ENCODE results near the gene DENND4C.

Gene DENND4C

GRCh38 chr9:19408316-19408692 is 177.8 kb downstream of the DENND4C start:
- no peak overlapping the region for H3K27ac ChIP-seq (ENCODE audit: low read length)
- DNase-seq, result no peak
- peaks cover 20% of the 10 kb centered on the region for H3K4me1 ChIP-seq (ENCODE audit: insufficient read depth, low read length)
- peak overlapping the region; percentile 92 for H3K4me2 ChIP-seq (ENCODE audit: insufficient read depth, low read length)
- H3K79me2 ChIP-seq (ENCODE audit: insufficient read depth, low read length), result no peaks in the 10 kb centered on the region
- H3K9me3 ChIP-seq (ENCODE audit: insufficient read depth, low read length, severe bottlenecking), result no peaks in the 10 kb centered on the region
- peak overlapping the region in 1 of 2 experiments; percentile 81; a peak in 2 of 4 replicates for H3K4me3 ChIP-seq (ENCODE audit: low read depth in 1 of 2, low read length in 2 of 2)
- H3K9ac ChIP-seq (ENCODE audit: low read depth, low read length), result peak overlapping the region; percentile 64; the same call in 1 of the 2 replicates
- ATAC-seq (ENCODE audit: insufficient read depth, low read depth), result no peak
- no peak for TF ChIP-seq CTCF (IDR thresholded peaks at IDR 0.05; ENCODE audit: borderline replicate concordance, extremely low read depth, low read length, poor library complexity, severe bottlenecking)
- no peak for TF ChIP-seq EZH2 (IDR thresholded peaks at IDR 0.05; ENCODE audit: borderline replicate concordance, low read depth, low read length, severe bottlenecking)
- no peaks in the 10 kb centered on the region for H4K20me1 ChIP-seq (ENCODE audit: insufficient read depth, low read length)
- H2AFZ ChIP-seq (ENCODE audit: low read depth, low read length), result peak overlapping the region; percentile 38
- H3K27me3 ChIP-seq (ENCODE audit: insufficient read depth, low read length, poor library complexity), result no peaks in the 10 kb centered on the region
- H3K36me3 ChIP-seq (ENCODE audit: insufficient read depth, low read length), result no peaks in the 10 kb centered on the region

- H3K4me1 ChIP-seq (ENCODE audit: insufficient read depth, low read length), result peaks cover 20% of the 10 kb centered on the region
- no peaks in the 10 kb centered on the region for H3K36me3 ChIP-seq (ENCODE audit: insufficient read depth, low read length)
- DNase-seq (peak; percentile 95), ATAC-seq (ENCODE audit: insufficient read depth, low read depth) (peak; percentile 90)
- TF ChIP-seq CTCF (IDR thresholded peaks at IDR 0.05; ENCODE audit: borderline replicate concordance, extremely low read depth, low read length, poor library complexity, severe bottlenecking), result peak; percentile 30
- no peak for TF ChIP-seq EZH2 (IDR thresholded peaks at IDR 0.05; ENCODE audit: borderline replicate concordance, low read depth, low read length, severe bottlenecking)
- H3K4me3 ChIP-seq (ENCODE audit: low read depth in 1 of 2, low read length in 2 of 2), result peak within 1 kb of the TSS; percentile 35 to 81; a peak in 3 of 4 replicates
- no peaks in the 10 kb centered on the region for H3K79me2 ChIP-seq (ENCODE audit: insufficient read depth, low read length)
- peak within 1 kb of the TSS; percentile 78 for H3K27ac ChIP-seq (ENCODE audit: low read length)
- no peaks in the 10 kb centered on the region for H4K20me1 ChIP-seq (ENCODE audit: insufficient read depth, low read length)
- peak within 1 kb of the TSS; percentile 64 for H3K9ac ChIP-seq (ENCODE audit: low read depth, low read length)
- no peaks in the 10 kb centered on the region for H3K9me3 ChIP-seq (ENCODE audit: insufficient read depth, low read length, severe bottlenecking)
- no peaks in the 10 kb centered on the region for H3K27me3 ChIP-seq (ENCODE audit: insufficient read depth, low read length, poor library complexity)
- peak within 1 kb of the TSS; percentile 75 for H2AFZ ChIP-seq (ENCODE audit: low read depth, low read length)
- H3K4me2 ChIP-seq (ENCODE audit: insufficient read depth, low read length), result peak within 1 kb of the TSS; percentile 92
Measured at GRCh38 chr9:19408693-19409400, 178.4 kb downstream of the DENND4C start, which contains the start of gene ACER2. Gene ACER2, plus strand, starts transcription at chr9:19409009. Its CDS starts 76 bp downstream, at chr9:19409085.

GRCh38 chr9:19409401-19410194 is 179.1 kb downstream of the DENND4C start:
- H3K36me3 ChIP-seq (ENCODE audit: insufficient read depth, low read length), result no peaks in the 10 kb centered on the region
- no peaks in the 10 kb centered on the region for H4K20me1 ChIP-seq (ENCODE audit: insufficient read depth, low read length)
- H2AFZ ChIP-seq (ENCODE audit: low read depth, low read length), result peak overlapping the region; percentile 75
- DNase-seq (peak; percentile 28), ATAC-seq (ENCODE audit: insufficient read depth, low read depth) (no peak)
- H3K79me2 ChIP-seq (ENCODE audit: insufficient read depth, low read length), result no peaks in the 10 kb centered on the region
- peak overlapping the region; percentile 78 for H3K27ac ChIP-seq (ENCODE audit: low read length)
- H3K9me3 ChIP-seq (ENCODE audit: insufficient read depth, low read length, severe bottlenecking), result no peaks in the 10 kb centered on the region
- peak overlapping the region; percentile 35 to 81; a peak in 3 of 4 replicates for H3K4me3 ChIP-seq (ENCODE audit: low read depth in 1 of 2, low read length in 2 of 2)
- peak overlapping the region; percentile 64 for H3K9ac ChIP-seq (ENCODE audit: low read depth, low read length)
- peaks cover 20% of the 10 kb centered on the region for H3K4me1 ChIP-seq (ENCODE audit: insufficient read depth, low read length)
- H3K4me2 ChIP-seq (ENCODE audit: insufficient read depth, low read length), result peak overlapping the region; percentile 92
- no peak for TF ChIP-seq CTCF (IDR thresholded peaks at IDR 0.05; ENCODE audit: borderline replicate concordance, extremely low read depth, low read length, poor library complexity, severe bottlenecking)
- no peak for TF ChIP-seq EZH2 (IDR thresholded peaks at IDR 0.05; ENCODE audit: borderline replicate concordance, low read depth, low read length, severe bottlenecking)
- no peaks in the 10 kb centered on the region for H3K27me3 ChIP-seq (ENCODE audit: insufficient read depth, low read length, poor library complexity)

All from DND-41 (cell line).